Sigmoid colon (tissue), 4 donors: Measurements from ENCODE around the gene XBP1.

Experiments
- EP300 ChIP-seq, 4 donors: sonication (generic); formaldehyde crosslinking; IDR thresholded peaks; one replicate each; pipeline ENCODE4 v1.6.1; 2017; ENCODE audit warnings: antibody characterized with exemption in 4 of 4
- POLR2A ChIP-seq, 2 donors: fragments of 450-650 bp; IDR thresholded peaks; one replicate each; pipeline ENCODE4 v1.6.1; 2016; ENCODE audit warnings: antibody characterized with exemption in 2 of 2, mild to moderate bottlenecking in 2 of 2, moderate library complexity in 2 of 2

DNA sequence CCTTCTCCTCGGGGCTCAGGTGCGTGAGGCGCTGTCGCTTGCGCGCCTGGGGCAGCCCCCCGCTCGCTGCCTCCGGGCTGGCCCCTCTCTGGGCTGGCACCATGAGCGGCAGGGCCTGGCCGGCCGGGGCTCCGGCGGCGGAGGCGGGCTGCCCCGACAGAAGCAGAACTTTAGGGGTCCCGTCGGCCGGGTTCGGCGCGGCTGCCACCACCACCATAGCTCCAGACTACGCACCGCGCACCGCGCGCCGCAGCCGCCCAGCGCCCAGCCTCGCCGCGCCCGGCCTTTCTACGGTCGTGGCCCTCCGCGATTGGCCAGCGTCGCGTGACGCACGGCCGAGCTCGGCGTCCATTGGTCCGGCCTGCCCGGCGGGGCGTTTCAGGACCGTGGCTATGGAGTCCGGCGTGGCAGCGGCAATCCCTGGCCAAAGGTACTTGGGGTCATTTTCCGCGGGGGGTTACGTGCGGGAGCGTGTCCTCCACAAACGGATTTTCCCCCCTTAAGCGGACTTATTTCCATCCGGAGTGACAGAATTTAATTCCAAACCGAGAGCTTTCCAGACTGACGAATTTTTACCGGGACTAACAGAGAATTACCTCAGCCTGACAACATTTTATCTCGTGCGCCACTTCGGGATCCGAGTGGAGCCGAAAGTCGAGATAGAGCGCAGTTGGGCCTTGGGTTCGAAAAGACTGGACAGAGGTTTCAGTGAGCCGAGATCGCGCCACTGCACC lies at the start of gene XBP1:
- TF ChIP-seq EP300 (IDR thresholded peaks at IDR 0.05) (no peak), POLR2A (IDR thresholded peaks at IDR 0.05) (peak; percentile 79 to 91)
